HG02981 (cell line): ENCODE measurements around the gene PTK6.

Experiments
- ATAC-seq: cut with Tn5 transposase; IDR thresholded peaks from one replicate; pipeline ENCODE4 v1.9.1; 2021; ENCODE audit warnings: mild to moderate bottlenecking, moderate library complexity; ENCODE audit not compliant: unreplicated experiment

Gene PTK6

GRCh38 chr20:63532449-63532971 is 4.7 kb downstream of the PTK6 start:
- ATAC-seq = no peak

GRCh38 chr20:63531686-63532448 is 5.3 kb downstream of the PTK6 start:
- no peak for ATAC-seq

- no peak for ATAC-seq
These were observed 6.4 kb downstream of the PTK6 start for GRCh38 chr20:63530788-63531160.

DNA sequence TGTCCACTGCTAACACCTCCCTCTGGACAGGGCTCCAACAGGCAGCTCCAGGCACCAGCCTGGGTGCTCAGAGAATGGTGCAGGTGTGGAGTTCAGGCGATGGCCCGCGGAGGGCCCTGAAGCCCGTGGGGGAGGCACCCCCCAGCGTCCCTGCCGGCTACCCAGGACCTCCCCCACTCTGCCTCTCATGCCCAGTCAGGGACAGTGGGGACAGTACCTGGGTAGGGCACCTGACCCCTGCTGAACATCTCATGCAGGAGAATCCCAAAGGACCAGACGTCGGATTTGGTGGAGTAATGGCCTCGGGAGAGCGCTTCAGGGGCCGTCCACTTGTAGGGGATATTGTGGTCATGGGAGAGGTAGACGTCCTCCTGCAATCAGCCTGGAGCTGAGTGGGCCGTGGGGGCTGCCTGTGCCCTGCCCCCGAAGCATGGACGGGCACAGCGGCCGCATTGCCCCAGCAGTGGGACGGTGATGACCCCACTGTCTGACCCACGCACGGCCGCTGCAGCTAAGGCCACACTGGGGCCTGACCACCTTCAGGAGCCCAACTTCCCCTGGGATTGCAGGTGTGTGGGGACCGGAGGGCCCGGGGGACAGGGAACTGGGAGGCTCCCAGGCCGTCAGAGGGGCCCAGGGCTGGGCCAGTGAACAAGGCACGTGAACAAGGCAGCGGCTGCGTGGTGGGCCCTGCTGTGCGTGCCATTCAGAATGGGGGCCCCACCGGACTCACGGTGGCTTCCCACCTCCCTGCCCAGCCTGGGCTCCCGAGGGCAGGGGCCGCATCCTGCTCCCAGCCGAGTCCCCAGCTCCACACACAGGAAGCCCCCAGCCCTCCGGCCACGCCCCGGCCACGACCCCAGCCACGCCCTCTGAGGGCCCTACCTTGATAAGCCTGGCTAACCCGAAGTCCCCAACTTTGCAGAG is 7.1 kb downstream of the PTK6 start:
- no peak for ATAC-seq

DNA sequence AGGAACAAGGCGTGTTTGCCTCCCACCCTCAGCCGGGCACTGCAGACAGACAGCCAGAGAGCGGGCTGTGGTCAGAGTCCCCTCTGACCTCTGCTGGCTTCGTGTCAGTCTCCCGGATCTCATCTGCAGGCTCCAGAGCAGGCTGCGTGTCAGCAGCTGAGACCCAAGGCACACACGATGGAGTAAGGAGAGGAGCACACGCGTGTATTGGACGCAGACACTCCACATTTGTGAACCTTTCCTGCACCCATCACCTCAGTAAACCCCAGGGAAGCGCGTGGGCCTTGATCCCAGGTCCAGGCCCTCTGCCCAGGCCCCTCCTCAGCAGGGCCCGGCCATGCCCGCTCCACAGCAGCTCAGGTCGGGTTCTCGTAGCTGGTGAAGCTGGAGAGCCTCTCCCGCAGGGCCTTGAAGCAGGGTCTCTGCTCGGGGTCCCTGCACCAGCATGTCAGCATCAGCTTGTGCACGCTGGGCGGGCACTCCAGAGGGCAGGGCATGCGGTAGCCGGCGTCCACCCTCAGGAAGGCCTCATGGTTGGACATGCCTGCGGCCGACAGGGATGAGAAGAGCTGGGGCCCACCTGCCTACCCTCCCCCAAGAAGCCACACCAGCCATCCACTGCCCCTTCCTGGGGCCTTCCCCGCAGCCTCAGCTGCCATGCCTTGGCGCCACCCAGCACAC is 7.9 kb downstream of the PTK6 start:
- no peak for ATAC-seq

GRCh38 chr20:63527184-63527583 is 10.0 kb downstream of the PTK6 start:
- no peak for ATAC-seq

DNA sequence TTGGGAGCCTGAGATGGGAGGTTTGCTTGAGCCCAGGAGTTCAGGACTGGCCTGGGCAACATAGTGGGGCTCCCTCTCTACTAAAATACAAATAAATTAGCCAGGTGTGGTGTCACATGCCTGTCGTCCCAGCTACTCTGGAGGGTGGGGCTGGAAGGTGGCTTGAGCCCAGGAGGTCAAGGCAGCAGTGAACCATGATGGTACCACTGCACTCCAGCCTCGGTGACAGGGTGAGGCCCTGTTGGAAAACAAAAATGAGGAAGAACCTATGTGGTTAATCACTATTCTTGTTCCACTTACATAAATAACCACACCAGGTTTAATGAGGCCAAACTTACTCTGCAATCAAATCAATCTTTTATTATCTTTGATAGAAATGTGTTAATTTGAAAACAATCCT is 11.2 kb downstream of the PTK6 start:
- no peak for ATAC-seq

GRCh38 chr20:63525185-63525584 is 12.0 kb downstream of the PTK6 start:
- no peak for ATAC-seq

DNA sequence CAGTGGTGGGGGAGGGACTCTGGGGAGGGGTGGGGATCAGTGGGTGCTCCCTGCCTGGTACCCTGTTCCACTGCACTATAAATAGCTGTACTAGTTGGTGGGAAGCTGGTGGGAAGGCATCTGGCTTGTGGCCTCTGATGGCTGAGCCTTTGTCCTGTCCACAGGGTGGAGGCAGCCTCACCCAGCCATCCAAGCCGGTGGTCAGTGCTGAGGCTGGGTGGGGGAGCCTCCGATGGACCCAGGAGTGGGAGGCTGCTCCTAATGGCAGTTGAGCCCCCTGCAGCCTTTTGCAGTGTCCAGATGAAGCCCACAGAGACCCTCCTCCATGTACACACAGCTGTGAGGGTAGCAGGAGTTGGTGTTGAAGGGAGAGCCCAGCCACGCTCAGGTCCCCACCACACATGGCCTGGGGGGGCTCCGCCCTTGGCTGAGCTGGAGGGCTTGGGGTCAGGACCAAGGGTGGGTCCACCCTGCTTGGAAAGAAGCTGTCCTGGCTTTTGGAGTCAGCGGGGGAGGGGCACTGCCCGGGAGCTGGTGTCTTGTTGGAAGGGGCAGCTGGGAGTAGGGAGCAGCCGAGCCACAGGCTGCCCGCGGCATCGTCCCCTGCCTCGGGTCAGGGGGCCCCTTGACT is 14.1 kb downstream of the PTK6 start:
- no peak for ATAC-seq

DNA sequence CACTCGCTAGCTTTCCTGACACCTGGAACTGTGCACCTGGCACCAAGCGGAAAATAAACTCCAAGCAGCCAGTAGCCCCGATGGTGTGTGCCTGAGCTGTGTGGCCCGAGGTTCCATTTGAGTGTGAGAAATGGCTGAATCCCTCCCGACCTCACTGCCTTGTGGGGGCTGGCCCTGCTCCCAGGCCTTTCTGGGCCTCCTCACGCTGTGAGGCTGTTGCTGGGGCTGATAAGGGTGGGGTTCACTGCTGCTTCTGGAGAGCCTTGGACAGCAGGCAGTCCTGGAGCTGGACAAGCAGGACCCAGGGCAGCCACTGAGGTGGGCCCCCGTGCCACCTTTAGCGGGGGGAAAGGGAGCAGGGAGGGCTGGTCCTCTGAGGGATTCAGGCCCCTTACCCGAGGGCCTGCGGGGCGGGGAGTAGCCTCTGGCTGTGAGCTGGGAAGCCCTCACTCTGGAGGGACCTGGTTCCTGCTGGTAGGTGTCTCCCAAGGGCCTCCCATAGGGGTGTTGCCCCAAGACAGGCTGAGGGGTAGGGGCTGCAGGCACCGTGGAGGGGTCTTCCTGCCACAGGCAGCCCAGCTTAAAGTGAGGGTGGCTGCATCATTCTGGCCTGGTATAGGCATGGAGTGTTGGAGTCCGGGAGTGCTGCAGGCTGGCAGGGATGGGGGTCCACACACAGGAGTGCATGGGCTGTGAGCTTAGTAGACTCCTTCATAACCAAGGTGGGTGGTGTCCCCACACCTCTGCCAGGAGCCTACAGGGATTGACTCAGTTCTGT is 14.9 kb downstream of the PTK6 start:
- ATAC-seq = no peak

GRCh38 chr20:63521602-63522001 is 15.6 kb downstream of the PTK6 start:
- ATAC-seq = no peak

DNA sequence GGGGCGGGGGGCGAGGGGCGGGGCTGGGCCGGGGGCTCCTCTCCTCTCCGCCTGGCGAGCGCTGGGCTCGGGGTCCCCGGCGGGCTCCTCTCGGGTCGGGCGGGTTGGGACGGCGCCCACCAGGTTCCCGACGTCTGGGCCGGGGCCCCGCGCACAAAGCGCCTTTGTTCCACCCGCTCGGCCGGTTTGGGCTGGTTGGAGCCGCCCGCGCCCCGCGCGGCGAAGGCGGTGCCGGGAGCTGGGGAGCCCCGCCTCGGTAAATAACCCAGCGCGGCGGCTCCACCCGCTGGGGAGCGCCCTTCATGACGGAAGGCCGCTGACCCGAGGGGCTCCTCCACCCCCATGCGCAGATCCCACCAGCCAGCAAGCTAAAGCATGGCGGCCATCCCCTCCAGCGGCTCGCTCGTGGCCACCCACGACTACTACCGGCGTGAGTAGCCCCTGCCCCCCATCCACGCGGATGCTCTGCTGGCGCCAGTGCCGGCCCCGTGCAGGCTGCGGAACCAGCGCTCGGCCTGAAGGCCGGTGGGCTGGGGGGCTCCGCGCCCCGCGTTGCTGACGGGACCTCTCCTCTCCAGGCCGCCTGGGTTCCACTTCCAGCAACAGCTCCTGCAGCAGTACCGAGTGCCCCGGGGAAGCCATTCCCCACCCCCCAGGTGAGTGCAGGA is 16.1 kb downstream of the PTK6 start:
- ATAC-seq = peak; percentile 38

GRCh38 chr20:63520504-63520933 is 16.7 kb downstream of the PTK6 start, which contains the start of gene PPDPF:
Gene PPDPF (plus strand): TSS chr20:63520765. CDS start chr20:63521309, 544 bp downstream.
- peak; percentile 68 for ATAC-seq

GRCh38 chr20:63519668-63520503 is 17.3 kb downstream of the PTK6 start:
- peak; percentile 45 for ATAC-seq

DNA sequence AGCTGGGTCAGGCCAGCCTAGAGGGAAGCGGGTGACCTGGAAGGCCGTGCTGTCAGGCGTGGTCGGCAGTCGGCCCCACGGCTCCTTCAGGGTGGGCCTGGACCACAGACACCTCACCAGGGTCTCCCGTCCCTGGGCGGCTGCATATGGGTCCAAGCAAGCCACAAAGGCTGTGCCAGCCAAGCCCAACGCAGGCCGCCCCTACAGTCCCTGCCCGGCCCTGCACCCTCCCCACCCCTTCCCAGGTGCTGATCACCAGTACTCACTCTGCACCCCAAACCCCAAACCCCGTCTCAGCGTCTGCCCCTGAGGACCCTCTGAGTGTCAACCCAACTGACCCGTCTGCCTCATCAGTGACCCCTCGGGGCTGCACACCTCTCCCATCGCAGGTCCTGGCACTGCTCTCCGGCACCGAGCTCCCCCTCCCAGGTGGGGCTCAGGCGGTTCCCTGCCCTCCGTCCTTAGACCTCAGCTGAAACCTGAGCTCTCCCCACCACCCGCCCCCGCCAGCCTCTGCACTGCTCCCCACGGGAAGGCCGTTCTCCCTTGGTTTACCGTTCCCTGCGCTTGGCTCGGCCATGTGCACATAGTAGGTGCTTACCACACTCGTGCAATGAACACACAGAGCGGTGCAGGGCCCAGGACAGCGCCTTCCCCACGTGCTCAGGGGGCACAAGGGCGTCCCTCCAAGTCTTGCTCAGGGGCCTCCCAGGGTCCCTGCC is 18.1 kb downstream of the PTK6 start:
- ATAC-seq = no peak

DNA sequence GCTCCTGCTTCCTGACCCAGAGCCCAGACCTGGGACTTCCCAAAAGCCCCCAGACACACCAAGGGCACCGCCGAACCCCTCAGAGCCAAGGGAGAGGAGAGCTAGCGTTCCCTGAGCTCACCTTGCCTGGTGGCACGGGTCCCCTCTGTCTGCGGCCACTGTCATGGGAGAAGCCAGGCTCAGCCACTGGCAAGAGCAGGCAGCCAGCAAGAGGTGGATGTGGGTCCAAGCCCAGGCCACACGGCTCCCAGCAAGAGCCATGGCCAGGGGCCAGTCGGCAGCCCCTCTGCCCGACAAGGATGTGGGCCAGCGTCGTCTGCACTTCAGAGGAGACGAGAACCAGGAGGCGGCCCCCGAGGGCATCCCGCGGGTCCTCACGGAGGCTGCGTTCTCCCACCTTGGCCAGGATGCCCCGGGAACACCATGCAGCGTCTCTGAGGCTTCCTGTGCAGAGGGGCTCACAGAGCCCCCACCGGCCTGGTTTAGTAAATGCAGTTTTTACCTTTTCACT is 18.8 kb downstream of the PTK6 start:
- no peak for ATAC-seq
